SK-N-SH (cell line): Measurements from ENCODE around the gene RAMP1. TPM values are rescaled to one million over a fixed set of nuclear protein-coding genes. Genes with fewer than 3 reads are reported as not detected.
A peak's percentile ranks its signal among the peaks of the same experiment; 100 is the strongest.

Source experiments
- CTCF ChIA-PET: fragments of 300-600, 350-600 bp; formaldehyde crosslinking; extraction: SDS; loops from one replicate; lab custom pipeline; 2021; lab: Yijun Ruan, JAX
- POLR2A ChIA-PET: fragments of 350-600 bp; sonication (Branson Sonifier 250); formaldehyde crosslinking; extraction: SDS; loops from one replicate; lab custom pipeline; 2020; ENCODE audit warnings: antibody characterized with exemption, inconsistent platforms; lab: Yijun Ruan, JAX
- DNase-seq: peaks from one replicate; pipeline ENCODE4 v3.0.0; 2012
- H2AFZ ChIP-seq: fragments of 200-600 bp; sonication (generic); 2 replicates; pipeline ENCODE4 v1.8.1; 2016; ENCODE audit warnings: antibody characterized with exemption, mild to moderate bottlenecking, low read depth
- H3F3A ChIP-seq: fragments of 200-600 bp; sonication (generic); replicated peaks from 2 replicates; pipeline ENCODE3; 2016; ENCODE audit warnings: antibody characterized with exemption, mild to moderate bottlenecking; ENCODE audit not compliant: insufficient read depth
- H3K27ac ChIP-seq, 2 experiments: fragments of 200-500 bp in 1 of 2; fragments of 200-600 bp in 1 of 2; sonication (Bioruptor generic) in 1 of 2; sonication (generic), shearing (Covaris generic) in 1 of 2; 2 replicates each; pipeline versions ENCODE4 v1.5.1 to v1.6.1; 2014 to 2016; ENCODE audit warnings: low read depth in 2 of 2, inconsistent platforms in 1 of 2, low read length in 1 of 2, mild to moderate bottlenecking in 1 of 2, mixed read lengths in 1 of 2
- H3K27me3 ChIP-seq: fragments of 200-600 bp; sonication (generic), shearing (Covaris generic); 2 replicates; pipeline ENCODE4 v1.6.1; 2016; ENCODE audit warnings: mixed run types; ENCODE audit not compliant: insufficient read depth
- H3K36me3 ChIP-seq, 2 experiments: fragments of 200-500 bp in 1 of 2; fragments of 200-600 bp in 1 of 2; sonication (Bioruptor generic) in 1 of 2; sonication (generic) in 1 of 2; replicated peaks in 1 of 2; 2 replicates each; pipeline versions ENCODE3 to v1.5.1; 2014 to 2016; ENCODE audit warnings: low read length in 1 of 2, mild to moderate bottlenecking in 1 of 2; ENCODE audit not compliant: insufficient read depth in 2 of 2, control insufficient read depth in 1 of 2
- H3K4me1 ChIP-seq, 2 experiments: fragments of 200-500 bp in 1 of 2; fragments of 200-600 bp in 1 of 2; sonication (Bioruptor generic) in 1 of 2; sonication (generic), shearing (Covaris generic) in 1 of 2; 2 replicates each; pipeline versions ENCODE4 v1.5.1 to v1.6.1; 2014 to 2016; ENCODE audit warnings: low read depth in 1 of 2, low read length in 1 of 2, mixed run types in 1 of 2; ENCODE audit not compliant: insufficient read depth in 2 of 2, control insufficient read depth in 1 of 2
- H3K4me2 ChIP-seq: fragments of 200-600 bp; sonication (generic), shearing (Covaris generic); 2 replicates; pipeline ENCODE4 v1.6.1; 2017; ENCODE audit warnings: mixed run types
- H3K4me3 ChIP-seq, 2 experiments: fragments of 200-500 bp in 1 of 2; fragments of 200-600 bp in 1 of 2; sonication (Bioruptor generic) in 1 of 2; sonication (generic), shearing (Covaris generic) in 1 of 2; 2 replicates each; pipeline versions ENCODE4 v1.5.1 to v1.8.1; 2014 to 2016; ENCODE audit warnings: low read depth in 2 of 2, inconsistent platforms in 1 of 2, low read length in 1 of 2, mild to moderate bottlenecking in 1 of 2, mixed read lengths in 1 of 2, moderate library complexity in 1 of 2
- H3K79me2 ChIP-seq: fragments of 200-600 bp; sonication (generic); 2 replicates; pipeline ENCODE4 v1.8.1; 2017; ENCODE audit warnings: mild to moderate bottlenecking; ENCODE audit not compliant: insufficient read depth
- H3K9ac ChIP-seq: fragments of 200-600 bp; sonication (generic); 2 replicates; pipeline ENCODE4 v1.6.1; 2017; ENCODE audit warnings: mixed run types
- H3K9me2 ChIP-seq: fragments of 200-600 bp; sonication (generic); 2 replicates; pipeline ENCODE4 v1.6.1; 2017; ENCODE audit warnings: mixed run types
- H3K9me3 ChIP-seq: fragments of 200-600 bp; sonication (generic); 2 replicates; pipeline ENCODE4 v1.6.1; 2017; ENCODE audit warnings: mixed run types, mild to moderate bottlenecking, moderate library complexity
- H4K20me1 ChIP-seq: fragments of 200-600 bp; sonication (generic); 2 replicates; pipeline ENCODE4 v1.6.1; 2017; ENCODE audit warnings: mild to moderate bottlenecking, mixed run types; ENCODE audit not compliant: insufficient read depth
- ELF1 ChIP-seq: IDR thresholded peaks from 2 replicates; pipeline ENCODE4 v1.4.0; 2012
- EZH2phosphoT487 ChIP-seq: fragments of 200-600 bp; sonication (generic); IDR thresholded peaks from 2 replicates; pipeline ENCODE4 v1.6.1; 2017; ENCODE audit warnings: low read depth, mixed run types, mild to moderate bottlenecking, antibody characterized with exemption, moderate library complexity, borderline replicate concordance
- FOSL2 ChIP-seq: IDR thresholded peaks from 2 replicates; pipeline ENCODE4 v1.4.0; 2012; ENCODE audit warnings: low read depth, mild to moderate bottlenecking, moderate library complexity, borderline replicate concordance
- FOXJ3 ChIP-seq: sonication (generic); formaldehyde crosslinking; IDR thresholded peaks from 2 replicates; pipeline ENCODE4 v1.5.1; 2020; ENCODE audit warnings: mild to moderate bottlenecking, missing genetic modification reagents
- JUND ChIP-seq: IDR thresholded peaks from 2 replicates; pipeline ENCODE4 v1.4.0; 2012
- MEF2A ChIP-seq: IDR thresholded peaks from 2 replicates; pipeline ENCODE4 v1.4.0; 2012; ENCODE audit warnings: low read depth, borderline replicate concordance
- MXI1 ChIP-seq: IDR thresholded peaks from 2 replicates; pipeline ENCODE4 v1.6.1; 2012; ENCODE audit warnings: mild to moderate bottlenecking, low read depth, low read length, improper control_type of control experiment
- NFIC ChIP-seq: IDR thresholded peaks from 2 replicates; pipeline ENCODE4 v1.4.0; 2012; ENCODE audit warnings: borderline replicate concordance
- NRF1 ChIP-seq: IDR thresholded peaks from 2 replicates; pipeline ENCODE4 v1.6.1; 2012; ENCODE audit warnings: low read depth, mild to moderate bottlenecking, low read length
- RFX5 ChIP-seq: IDR thresholded peaks from 2 replicates; pipeline ENCODE4 v1.6.1; 2012; ENCODE audit warnings: mild to moderate bottlenecking, improper control_type of control experiment, low read length
- SIN3A ChIP-seq: IDR thresholded peaks from 2 replicates; pipeline ENCODE4 v1.6.1; 2012; ENCODE audit warnings: low read depth, mild to moderate bottlenecking, low read length, moderate library complexity, borderline replicate concordance
- TCF12 ChIP-seq: IDR thresholded peaks from 2 replicates; pipeline ENCODE4 v1.4.0; 2012
- TEAD4 ChIP-seq: IDR thresholded peaks from 2 replicates; pipeline ENCODE4 v1.4.0; 2012; ENCODE audit warnings: mild to moderate bottlenecking, borderline replicate concordance; ENCODE audit not compliant: insufficient read depth
- WGBS: methylation state at CpG from one replicate; pipeline ENCODE4 v1.1.6; 2017; ENCODE audit warnings: low lambda C conversion rate; 5-methylcytosine and 5-hydroxymethylcytosine counted together
- polyA plus RNA-seq, 3 experiments: library from polyadenylated mRNA; depleted of rRNA; stranded (reverse); fragments of >200 nt; gene quantifications; 2 replicates each; pipeline ENCODE4 v1.2.3, GENCODE V29; 2012
- TF ChIP-seq, protein P1 (sequence below): fragments of 200-600 bp; sonication (generic); IDR thresholded peaks from 2 replicates; pipeline ENCODE4 v1.6.1; 2017; ENCODE audit warnings: antibody characterized with exemption, mild to moderate bottlenecking, moderate library complexity
- TF ChIP-seq, protein P2 (sequence below): IDR thresholded peaks from 2 replicates; pipeline ENCODE4 v1.4.0; 2012; ENCODE audit warnings: low read depth
- TF ChIP-seq, protein P3 (sequence below): IDR thresholded peaks from 2 replicates; pipeline ENCODE4 v1.6.1; 2012; ENCODE audit warnings: mild to moderate bottlenecking, low read depth, low read length, moderate library complexity
- TF ChIP-seq, protein P4 (sequence below): fragments of 150-350 bp; IDR thresholded peaks from 2 replicates; pipeline ENCODE4 v1.6.1; 2017; ENCODE audit warnings: antibody characterized with exemption, low read length, low read depth, borderline replicate concordance
- TF ChIP-seq, protein P5 (sequence below): fragments of 150-350 bp; IDR thresholded peaks from 2 replicates; pipeline ENCODE4 v1.6.1; 2016; ENCODE audit warnings: mild to moderate bottlenecking, low read depth, low read length

RAMP1 gene
- polyA plus RNA-seq, 1 of the 3 experiments (the other 2 are of a cell fraction) = 27.9 TPM

DNA sequence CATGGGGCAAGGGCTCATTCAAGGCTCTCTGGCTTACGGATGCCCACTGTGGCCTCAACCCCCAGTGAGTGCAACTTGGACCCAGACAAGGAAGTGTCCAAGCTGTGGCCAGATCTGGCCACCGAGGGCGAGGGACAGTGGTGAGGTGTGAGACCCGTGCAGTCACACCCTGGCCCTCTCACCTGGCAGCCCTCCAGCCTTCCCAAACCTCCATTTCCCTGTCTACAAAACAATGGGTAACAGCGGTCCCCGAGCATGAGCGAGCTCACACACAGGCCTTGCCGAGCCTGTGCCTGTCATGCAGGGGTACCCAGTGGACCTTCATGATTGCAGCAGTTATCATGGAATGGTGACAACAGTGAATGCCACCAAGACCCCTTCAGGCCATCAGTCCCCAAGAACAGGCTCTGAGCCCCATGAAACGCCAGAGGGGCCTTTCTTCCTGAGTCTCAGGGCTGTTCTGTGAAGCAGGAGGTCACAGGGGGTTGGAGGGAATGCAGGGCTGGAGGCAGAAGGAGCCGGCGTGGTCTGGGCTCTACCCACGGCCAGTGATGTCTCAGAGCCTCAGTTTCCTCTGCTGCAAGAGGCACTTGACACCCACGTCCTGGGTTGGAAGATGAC is 49.8 kb downstream of the RAMP1 start:
- H3K27me3 ChIP-seq = no peaks in the 10 kb centered on the region
- H2AFZ ChIP-seq = no peak overlapping the region
- 70% methylated on average over 8 of the region's 13 CpGs for WGBS
- H3K27ac ChIP-seq = peak overlapping the region in 1 of 2 experiments; percentile 7; a peak in 1 of 4 replicates
- no peak overlapping the region for H3K4me3 ChIP-seq
- no peaks in the 10 kb centered on the region for H3K9me2 ChIP-seq
- no peak overlapping the region for H3K9ac ChIP-seq
- no peaks in the 10 kb centered on the region for H3K36me3 ChIP-seq
- no peak overlapping the region for H3K4me2 ChIP-seq
- no peaks in the 10 kb centered on the region for H3F3A ChIP-seq
- no peaks in the 10 kb centered on the region for H3K79me2 ChIP-seq
- peaks cover 3% of the 10 kb centered on the region; the same call in 1 of the 2 replicates for H3K9me3 ChIP-seq
- no peak for DNase-seq
- ChIA-PET POLR2A (no interaction called here), CTCF (no interaction called here)
- H4K20me1 ChIP-seq = no peaks in the 10 kb centered on the region
- H3K4me1 ChIP-seq = peaks cover 2 to 6% of the 10 kb centered on the region in 2 experiments; a peak in 2 of 4 replicates
- TF ChIP-seq SIN3A = no peak
- no peak for TF ChIP-seq NRF1
- TF ChIP-seq, protein P1, sequence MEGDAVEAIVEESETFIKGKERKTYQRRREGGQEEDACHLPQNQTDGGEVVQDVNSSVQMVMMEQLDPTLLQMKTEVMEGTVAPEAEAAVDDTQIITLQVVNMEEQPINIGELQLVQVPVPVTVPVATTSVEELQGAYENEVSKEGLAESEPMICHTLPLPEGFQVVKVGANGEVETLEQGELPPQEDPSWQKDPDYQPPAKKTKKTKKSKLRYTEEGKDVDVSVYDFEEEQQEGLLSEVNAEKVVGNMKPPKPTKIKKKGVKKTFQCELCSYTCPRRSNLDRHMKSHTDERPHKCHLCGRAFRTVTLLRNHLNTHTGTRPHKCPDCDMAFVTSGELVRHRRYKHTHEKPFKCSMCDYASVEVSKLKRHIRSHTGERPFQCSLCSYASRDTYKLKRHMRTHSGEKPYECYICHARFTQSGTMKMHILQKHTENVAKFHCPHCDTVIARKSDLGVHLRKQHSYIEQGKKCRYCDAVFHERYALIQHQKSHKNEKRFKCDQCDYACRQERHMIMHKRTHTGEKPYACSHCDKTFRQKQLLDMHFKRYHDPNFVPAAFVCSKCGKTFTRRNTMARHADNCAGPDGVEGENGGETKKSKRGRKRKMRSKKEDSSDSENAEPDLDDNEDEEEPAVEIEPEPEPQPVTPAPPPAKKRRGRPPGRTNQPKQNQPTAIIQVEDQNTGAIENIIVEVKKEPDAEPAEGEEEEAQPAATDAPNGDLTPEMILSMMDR = no peak
- TF ChIP-seq EZH2phosphoT487 = no peak
- TF ChIP-seq, protein P2, sequence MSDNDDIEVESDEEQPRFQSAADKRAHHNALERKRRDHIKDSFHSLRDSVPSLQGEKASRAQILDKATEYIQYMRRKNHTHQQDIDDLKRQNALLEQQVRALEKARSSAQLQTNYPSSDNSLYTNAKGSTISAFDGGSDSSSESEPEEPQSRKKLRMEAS = no peak
- no peak for TF ChIP-seq RFX5
- TF ChIP-seq, protein P3, sequence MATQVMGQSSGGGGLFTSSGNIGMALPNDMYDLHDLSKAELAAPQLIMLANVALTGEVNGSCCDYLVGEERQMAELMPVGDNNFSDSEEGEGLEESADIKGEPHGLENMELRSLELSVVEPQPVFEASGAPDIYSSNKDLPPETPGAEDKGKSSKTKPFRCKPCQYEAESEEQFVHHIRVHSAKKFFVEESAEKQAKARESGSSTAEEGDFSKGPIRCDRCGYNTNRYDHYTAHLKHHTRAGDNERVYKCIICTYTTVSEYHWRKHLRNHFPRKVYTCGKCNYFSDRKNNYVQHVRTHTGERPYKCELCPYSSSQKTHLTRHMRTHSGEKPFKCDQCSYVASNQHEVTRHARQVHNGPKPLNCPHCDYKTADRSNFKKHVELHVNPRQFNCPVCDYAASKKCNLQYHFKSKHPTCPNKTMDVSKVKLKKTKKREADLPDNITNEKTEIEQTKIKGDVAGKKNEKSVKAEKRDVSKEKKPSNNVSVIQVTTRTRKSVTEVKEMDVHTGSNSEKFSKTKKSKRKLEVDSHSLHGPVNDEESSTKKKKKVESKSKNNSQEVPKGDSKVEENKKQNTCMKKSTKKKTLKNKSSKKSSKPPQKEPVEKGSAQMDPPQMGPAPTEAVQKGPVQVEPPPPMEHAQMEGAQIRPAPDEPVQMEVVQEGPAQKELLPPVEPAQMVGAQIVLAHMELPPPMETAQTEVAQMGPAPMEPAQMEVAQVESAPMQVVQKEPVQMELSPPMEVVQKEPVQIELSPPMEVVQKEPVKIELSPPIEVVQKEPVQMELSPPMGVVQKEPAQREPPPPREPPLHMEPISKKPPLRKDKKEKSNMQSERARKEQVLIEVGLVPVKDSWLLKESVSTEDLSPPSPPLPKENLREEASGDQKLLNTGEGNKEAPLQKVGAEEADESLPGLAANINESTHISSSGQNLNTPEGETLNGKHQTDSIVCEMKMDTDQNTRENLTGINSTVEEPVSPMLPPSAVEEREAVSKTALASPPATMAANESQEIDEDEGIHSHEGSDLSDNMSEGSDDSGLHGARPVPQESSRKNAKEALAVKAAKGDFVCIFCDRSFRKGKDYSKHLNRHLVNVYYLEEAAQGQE = no peak
- TF ChIP-seq MXI1 = no peak
- TF ChIP-seq TEAD4 = no peak
- no peak for TF ChIP-seq MEF2A
- TF ChIP-seq FOSL2 = no peak
- no peak for TF ChIP-seq NFIC
- TF ChIP-seq FOXJ3 (CRISPR knock-in tag) = no peak
- no peak for TF ChIP-seq JUND
- TF ChIP-seq ELF1 = no peak
- TF ChIP-seq, protein P4, sequence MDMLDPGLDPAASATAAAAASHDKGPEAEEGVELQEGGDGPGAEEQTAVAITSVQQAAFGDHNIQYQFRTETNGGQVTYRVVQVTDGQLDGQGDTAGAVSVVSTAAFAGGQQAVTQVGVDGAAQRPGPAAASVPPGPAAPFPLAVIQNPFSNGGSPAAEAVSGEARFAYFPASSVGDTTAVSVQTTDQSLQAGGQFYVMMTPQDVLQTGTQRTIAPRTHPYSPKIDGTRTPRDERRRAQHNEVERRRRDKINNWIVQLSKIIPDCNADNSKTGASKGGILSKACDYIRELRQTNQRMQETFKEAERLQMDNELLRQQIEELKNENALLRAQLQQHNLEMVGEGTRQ = no peak
- TF ChIP-seq TCF12 = no peak
- TF ChIP-seq, protein P5, sequence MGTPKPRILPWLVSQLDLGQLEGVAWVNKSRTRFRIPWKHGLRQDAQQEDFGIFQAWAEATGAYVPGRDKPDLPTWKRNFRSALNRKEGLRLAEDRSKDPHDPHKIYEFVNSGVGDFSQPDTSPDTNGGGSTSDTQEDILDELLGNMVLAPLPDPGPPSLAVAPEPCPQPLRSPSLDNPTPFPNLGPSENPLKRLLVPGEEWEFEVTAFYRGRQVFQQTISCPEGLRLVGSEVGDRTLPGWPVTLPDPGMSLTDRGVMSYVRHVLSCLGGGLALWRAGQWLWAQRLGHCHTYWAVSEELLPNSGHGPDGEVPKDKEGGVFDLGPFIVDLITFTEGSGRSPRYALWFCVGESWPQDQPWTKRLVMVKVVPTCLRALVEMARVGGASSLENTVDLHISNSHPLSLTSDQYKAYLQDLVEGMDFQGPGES = no peak
